GM12878 (cell line): Measurements from ENCODE around the gene SCARF2. TPM values are rescaled to one million over a fixed set of nuclear protein-coding genes. Genes with fewer than 3 reads are reported as not detected.

Experiments used
- ATAC-seq: fragments of 200-7000 bp; cut with Tn5 transposase; 3 replicates; pipeline ENCODE4 v1.9.1; 2020; ENCODE audit warnings: mild to moderate bottlenecking, moderate library complexity
- BruUV-seq: library from RNA; stranded (reverse); fragments of 400-500 nt; replicated peaks from 2 replicates; lab custom pipeline; 2021; lab: Mats Ljungman, UMichigan
- CTCF ChIA-PET: fragments of 300-600 bp; sonication (Branson Sonifier 250); formaldehyde crosslinking; extraction: SDS; loops from one replicate; lab custom pipeline; 2021; ENCODE audit warnings: inconsistent platforms; lab: Yijun Ruan, JAX
- POLR2A ChIA-PET: fragments of 350-600 bp; formaldehyde crosslinking; extraction: SDS; loops from one replicate; lab custom pipeline; 2021; ENCODE audit warnings: inconsistent platforms; lab: Charles Lee
- RAD21 ChIA-PET: fragments of 300-600 bp; sonication (Branson Sonifier 250); formaldehyde crosslinking; loops from one replicate; lab custom pipeline; 2023; ENCODE audit warnings: antibody characterized with exemption; ENCODE audit not compliant: unreplicated experiment; lab: Charles Lee
- SMC1A ChIA-PET: fragments of 300-600 bp; sonication (Branson Sonifier 250); formaldehyde crosslinking; loops from one replicate; lab custom pipeline; 2023; ENCODE audit not compliant: unreplicated experiment, uncharacterized antibody; lab: Charles Lee
- DNase-seq: peaks from one replicate; pipeline ENCODE4 v3.0.0-alpha.2; 2011; ENCODE audit warnings: low read depth, low spot score
- FAIRE-seq: peaks from 3 replicates; lab custom pipeline; 2011; peaks lifted over from hg19 to GRCh38; lab: Jason Lieb, UNC
- H2AFZ ChIP-seq: 2 replicates; pipeline ENCODE4 v1.6.0; 2011; ENCODE audit warnings: low read depth, low read length, control low read depth; ENCODE audit not compliant: control insufficient read depth
- H3K27ac ChIP-seq: 2 replicates; pipeline ENCODE4 v1.5.1; 2011; ENCODE audit warnings: control low read depth; ENCODE audit not compliant: control insufficient read depth, insufficient read depth
- H3K27me3 ChIP-seq, 2 experiments: replicated peaks in 1 of 2; 2 replicates each; pipeline versions ENCODE4 v1.6.0 to v1.6.1; 2011; ENCODE audit warnings: low read length in 1 of 2; ENCODE audit not compliant: control insufficient read depth in 2 of 2, insufficient read depth in 2 of 2
- H3K36me3 ChIP-seq, 2 experiments: 2 replicates each; pipeline ENCODE4 v1.5.1; 2011; ENCODE audit warnings: low read length in 1 of 2; ENCODE audit not compliant: control insufficient read depth in 2 of 2, insufficient read depth in 2 of 2
- H3K4me1 ChIP-seq: 2 replicates; pipeline ENCODE4 v1.6.1; 2011; ENCODE audit warnings: mild to moderate bottlenecking, low read length, moderate library complexity, mixed read lengths; ENCODE audit not compliant: control insufficient read depth, insufficient read depth
- H3K4me2 ChIP-seq: 2 replicates; pipeline ENCODE4 v1.6.0; 2011; ENCODE audit warnings: control low read depth; ENCODE audit not compliant: control insufficient read depth, insufficient read depth
- H3K4me3 ChIP-seq: fragments of 200-600 bp; sonication (generic); 2 replicates; pipeline ENCODE4 v1.5.1; 2016
- H3K79me2 ChIP-seq: 2 replicates; pipeline ENCODE4 v1.6.0; 2011; ENCODE audit warnings: low read length; ENCODE audit not compliant: control insufficient read depth, insufficient read depth
- H3K9ac ChIP-seq: 2 replicates; pipeline ENCODE4 v1.8.0; 2011; ENCODE audit warnings: low read length, control low read depth, mixed read lengths; ENCODE audit not compliant: control insufficient read depth, insufficient read depth
- H3K9me3 ChIP-seq: replicated peaks from 3 replicates; pipeline ENCODE4 v1.5.1; 2011; ENCODE audit warnings: mild to moderate bottlenecking, low read length; ENCODE audit not compliant: control insufficient read depth, insufficient read depth
- H4K20me1 ChIP-seq: 2 replicates; pipeline ENCODE4 v1.6.0; 2011; ENCODE audit not compliant: control insufficient read depth, insufficient read depth
- EED ChIP-seq: sonication (generic); IDR thresholded peaks from 2 replicates; pipeline ENCODE4 v1.6.1; 2016; ENCODE audit warnings: antibody characterized with exemption, low read depth
- ELK1 ChIP-seq: IDR thresholded peaks from 2 replicates; pipeline ENCODE4 v1.6.1; 2012; ENCODE audit warnings: low read depth, low read length, improper control_type of control experiment
- EP300 ChIP-seq, 2 experiments: fragments of 150-350 bp in 1 of 2; IDR thresholded peaks; 2 replicates each; pipeline ENCODE4 v1.6.1; 2011 to 2012; ENCODE audit warnings: low read depth in 2 of 2, low read length in 2 of 2, borderline replicate concordance in 1 of 2, improper control_type of control experiment in 1 of 2, inconsistent platforms in 1 of 2; ENCODE audit not compliant: control insufficient read depth in 1 of 2
- HDGF ChIP-seq: fragments of 450-650 bp; IDR thresholded peaks from 2 replicates; pipeline ENCODE4 v1.6.1; 2016; ENCODE audit warnings: antibody characterized with exemption
- MLLT1 ChIP-seq: fragments of 450-650 bp; IDR thresholded peaks from 2 replicates; pipeline ENCODE4 v1.6.1; 2016; ENCODE audit warnings: mild to moderate bottlenecking
- PKNOX1 ChIP-seq: fragments of 450-650 bp; IDR thresholded peaks from 2 replicates; pipeline ENCODE4 v1.6.1; 2016; ENCODE audit warnings: mild to moderate bottlenecking
- PML ChIP-seq: IDR thresholded peaks from 2 replicates; pipeline ENCODE4 v1.6.1; 2012; ENCODE audit warnings: low read length, inconsistent platforms
- POLR2AphosphoS5 ChIP-seq: IDR thresholded peaks from 2 replicates; pipeline ENCODE4 v1.6.1; 2011; ENCODE audit warnings: mild to moderate bottlenecking, low read length, inconsistent platforms
- POU2F2 ChIP-seq: IDR thresholded peaks from 3 replicates; pipeline ENCODE4 v1.6.1; 2011; ENCODE audit warnings: low read depth, mild to moderate bottlenecking, low read length, borderline replicate concordance
- SIX5 ChIP-seq: IDR thresholded peaks from 2 replicates; pipeline ENCODE4 v1.6.1; 2011; ENCODE audit warnings: mild to moderate bottlenecking, low read depth, low read length, moderate library complexity; ENCODE audit not compliant: severe bottlenecking
- SUPT20H ChIP-seq: IDR thresholded peaks from 2 replicates; pipeline ENCODE4 v1.6.1; 2011; ENCODE audit warnings: low read depth, mild to moderate bottlenecking, low read length, moderate library complexity, borderline replicate concordance; ENCODE audit not compliant: control insufficient read depth
- USF1 ChIP-seq: IDR thresholded peaks from 2 replicates; pipeline ENCODE4 v1.6.1; 2011; ENCODE audit warnings: borderline replicate concordance, low read depth, mild to moderate bottlenecking, moderate library complexity, mixed read lengths, low read length; ENCODE audit not compliant: insufficient read depth; ENCODE audit errors: extremely low read length
- ZNF687 ChIP-seq: fragments of 450-650 bp; IDR thresholded peaks from 2 replicates; pipeline ENCODE4 v1.6.1; 2017; ENCODE audit warnings: mild to moderate bottlenecking, moderate library complexity
- WGBS: methylation state at CpG from one replicate; pipeline ENCODE4 v1.1.6; 2016; ENCODE audit warnings: low lambda C conversion rate; ENCODE audit not compliant: insufficient replicate concordance, insufficient coverage; ENCODE audit errors: missing lambda C conversion rate; 5-methylcytosine and 5-hydroxymethylcytosine counted together
- in situ Hi-C: fragments of 300-500 bp; cut with MboI; formaldehyde crosslinking; loops from 9 replicates; pipeline ENCODE4 v1.14.3; 2018; ENCODE audit warnings: mixed read lengths
- intact Hi-C: fragments of 100-400 bp; cut with micrococcal nuclease; formaldehyde crosslinking; loops from one replicate; pipeline ENCODE4 v1.14.2; 2022; ENCODE audit not compliant: unreplicated experiment
- polyA plus RNA-seq, 11 experiments: library from polyadenylated mRNA; depleted of rRNA in 4 of 11; unstranded in 6 of 11; stranded (reverse) in 5 of 11; fragments of >200 nt; fragmentation: Nextera tagmentation in 4 of 11; fragmentation: Illumina TruSeq in 1 of 11; extraction: Ambion mirVana in 4 of 11; extraction: Trizol in 1 of 11; gene quantifications; 1 replicate in 1 of 11; 2 replicates in 10 of 11; pipeline versions ENCODE4 v1.2.1 to v1.2.3, GENCODE V29; 2011 to 2016; ENCODE audit warnings: inconsistent platforms in 2 of 11, missing spikeins in 2 of 11, low read depth in 1 of 11
- total RNA-seq, 4 experiments: library from RNA; depleted of rRNA in 3 of 4; stranded (reverse); fragments of >200 nt in 3 of 4; fragmentation: Illumina TruSeq in 1 of 4; extraction: Trizol in 1 of 4; gene quantifications; 2 replicates each; pipeline versions ENCODE4 v1.2.1 to v1.2.3, GENCODE V29; 2013 to 2021

SCARF2 gene
- total and polyA plus RNA-seq, 10 of the 15 experiments (the other 5 are each of a cell fraction or from before 2014, with no cell fraction given): 0.01 to 0.74 (median 0.17) TPM; not detected in 5

- no peak for ATAC-seq
- intact Hi-C loops: no loop called here
- SMC1A ChIA-PET: no interaction called here
- in situ Hi-C loops: no loop called here
- no TSS peak for BruUV-seq
- RAD21 ChIA-PET: no interaction called here
- Histone ChIP-seq H4K20me1 (no peaks in the 10 kb centered on the region), H3K4me2 (no peak overlapping the region), H3K9me3 (no peaks in the 10 kb centered on the region), H3K4me1 (peaks cover 4% of the 10 kb centered on the region; the same call in 1 of the 2 replicates), H3K27ac (no peak overlapping the region), H3K79me2 (no peaks in the 10 kb centered on the region), H3K9ac (no peak overlapping the region), H3K27me3 (no peaks in the 10 kb centered on the region), H3K4me3 (no peak overlapping the region), H2AFZ (no peak overlapping the region), H3K36me3 (no peaks in the 10 kb centered on the region)
- CTCF ChIA-PET: interaction anchor here (1.0 kb wide), 1 partner anchor 60 kb away, joined by 3 read pairs; no protein-coding TSS in a partner anchor
- DNase-seq: no peak
- TF ChIP-seq EP300 (IDR thresholded peaks at IDR 0.05; ENCODE audit: borderline replicate concordance in 1 of 2, control insufficient read depth in 1 of 2, low read depth in 2 of 2, low read length in 2 of 2) (no peak), MLLT1 (no peak), POU2F2 (no peak), PML (no peak), ELK1 (no peak), SUPT20H (no peak), ZNF687 (no peak), EED (no peak), POLR2AphosphoS5 (no peak), HDGF (no peak), PKNOX1 (no peak), USF1 (no peak), SIX5 (no peak)
- POLR2A ChIA-PET: no interaction called here
- 72% methylated on average over 4 of the region's 4 CpGs for WGBS
- FAIRE-seq: no peak
Observed at GRCh38 chr22:20378110-20378509, 59.5 kb downstream of the SCARF2 start.
